A673 (cell line): ENCODE data around the gene CTNNA2.
"Not testable (repeated sequence)": the region's sequence is repeated elsewhere in the genome, so short reads cannot be mapped to it uniquely, and the experiment has no call there.

ENCODE experiments used
- EZH2 ChIP-seq: fragments of 200-600 bp; sonication (generic); IDR thresholded peaks from 2 replicates; pipeline ENCODE4 v1.6.1; 2017; ENCODE audit warnings: borderline replicate concordance, low read depth, mild to moderate bottlenecking, mixed read lengths, antibody characterized with exemption, low read length; ENCODE audit not compliant: poor library complexity, severe bottlenecking
- TF ChIP-seq, protein P1 (sequence below): fragments of 300-800, 200-600 bp; sonication (generic); conservative IDR thresholded peaks from 2 replicates; pipeline ENCODE4 v1.5.1; 2017; ENCODE audit warnings: low read depth, mild to moderate bottlenecking, antibody characterized with exemption, low read length, moderate library complexity, mixed read lengths

GRCh38 chr2:80203929-80204328 is 691.1 kb downstream of the CTNNA2 start:
- TF ChIP-seq, protein P1, sequence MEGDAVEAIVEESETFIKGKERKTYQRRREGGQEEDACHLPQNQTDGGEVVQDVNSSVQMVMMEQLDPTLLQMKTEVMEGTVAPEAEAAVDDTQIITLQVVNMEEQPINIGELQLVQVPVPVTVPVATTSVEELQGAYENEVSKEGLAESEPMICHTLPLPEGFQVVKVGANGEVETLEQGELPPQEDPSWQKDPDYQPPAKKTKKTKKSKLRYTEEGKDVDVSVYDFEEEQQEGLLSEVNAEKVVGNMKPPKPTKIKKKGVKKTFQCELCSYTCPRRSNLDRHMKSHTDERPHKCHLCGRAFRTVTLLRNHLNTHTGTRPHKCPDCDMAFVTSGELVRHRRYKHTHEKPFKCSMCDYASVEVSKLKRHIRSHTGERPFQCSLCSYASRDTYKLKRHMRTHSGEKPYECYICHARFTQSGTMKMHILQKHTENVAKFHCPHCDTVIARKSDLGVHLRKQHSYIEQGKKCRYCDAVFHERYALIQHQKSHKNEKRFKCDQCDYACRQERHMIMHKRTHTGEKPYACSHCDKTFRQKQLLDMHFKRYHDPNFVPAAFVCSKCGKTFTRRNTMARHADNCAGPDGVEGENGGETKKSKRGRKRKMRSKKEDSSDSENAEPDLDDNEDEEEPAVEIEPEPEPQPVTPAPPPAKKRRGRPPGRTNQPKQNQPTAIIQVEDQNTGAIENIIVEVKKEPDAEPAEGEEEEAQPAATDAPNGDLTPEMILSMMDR = not testable (repeated sequence)
- not testable (repeated sequence) for TF ChIP-seq EZH2
